CD4-positive, alpha-beta T cell treated with Interleukin-6 for 4 hours (primary cell): Measurements from ENCODE around the gene RTKN.
A peak's percentile ranks its signal among the peaks of the same experiment; 100 is the strongest.
"Not testable (repeated sequence)": the region's sequence is repeated elsewhere in the genome, so short reads cannot be mapped to it uniquely, and the experiment has no call there.

Experiments
- DNase-seq: peaks from one replicate; pipeline ENCODE4 v3.0.0-alpha.2; 2020; ENCODE audit warnings: mixed read lengths

The RTKN gene

GRCh38 chr2:74460187-74460586 lies 18.4 kb upstream of the RTKN start:
- not testable (repeated sequence) for DNase-seq

GRCh38 chr2:74459503-74460118 lies 17.9 kb upstream of the RTKN start:
- DNase-seq: not testable (repeated sequence)

GRCh38 chr2:74458938-74459363 lies 17.2 kb upstream of the RTKN start:
- DNase-seq: no peak

GRCh38 chr2:74458132-74458937 lies 16.6 kb upstream of the RTKN start, which contains the start of gene WBP1:
WBP1 (plus strand) TSS chr2:74458438; CDS start chr2:74458603, 165 bp downstream.
- DNase-seq: peak; percentile 99

DNA sequence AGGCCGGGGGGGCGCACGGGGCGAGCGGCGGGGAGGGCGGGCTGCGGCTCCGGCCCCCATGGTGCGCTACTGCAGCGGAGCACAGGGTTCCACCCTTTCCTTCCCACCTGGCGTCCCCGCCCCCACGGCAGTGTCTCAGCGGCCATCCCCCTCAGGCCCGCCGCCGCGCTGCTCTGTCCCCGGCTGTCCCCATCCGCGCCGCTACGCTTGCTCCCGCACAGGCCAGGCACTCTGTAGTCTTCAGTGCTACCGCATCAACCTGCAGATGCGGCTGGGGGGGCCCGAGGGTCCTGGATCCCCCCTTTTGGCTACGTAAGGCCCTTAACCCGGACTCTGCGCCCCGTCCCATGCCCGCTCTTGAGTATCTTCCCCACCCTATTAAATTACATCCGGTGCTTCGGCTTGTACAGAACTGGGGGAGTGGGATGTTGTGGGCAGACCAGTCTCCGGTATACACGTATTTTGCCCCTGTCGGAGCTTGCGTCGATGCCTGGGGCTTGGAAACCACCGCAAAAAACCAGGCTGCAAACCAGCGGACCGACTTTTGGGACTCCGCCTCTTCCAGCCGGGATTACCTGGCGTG lies 15.9 kb upstream of the RTKN start:
- DNase-seq: peak; percentile 87

GRCh38 chr2:74457129-74457548 lies 15.4 kb upstream of the RTKN start:
- no peak for DNase-seq

- DNase-seq: peak; percentile 97
These were observed 13.1 kb upstream of the RTKN start, which contains the start of gene INO80B for GRCh38 chr2:74454654-74455511. INO80B (plus strand) TSS chr2:74455087; CDS start chr2:74455117, 30 bp downstream.

GRCh38 chr2:74450570-74451190 lies 8.9 kb upstream of the RTKN start:
- DNase-seq: no peak

DNA sequence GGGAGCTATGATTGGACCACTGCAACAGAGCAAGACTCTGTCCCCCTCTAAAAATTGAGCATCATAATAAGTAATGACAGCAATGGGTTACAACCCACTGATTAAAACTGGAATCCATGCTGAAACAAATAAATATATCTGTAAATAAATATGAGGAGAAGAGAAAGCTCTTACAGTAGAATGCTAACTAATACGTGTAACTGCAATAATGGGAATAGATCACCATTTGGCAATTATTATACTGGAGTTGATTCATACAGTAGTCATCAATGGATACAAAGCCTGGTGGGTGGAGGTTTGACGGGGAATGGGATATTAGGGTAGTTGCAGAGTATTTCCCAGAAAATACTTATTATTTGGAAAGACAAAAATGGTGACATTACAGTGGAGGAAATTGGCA lies 7.0 kb upstream of the RTKN start:
- DNase-seq: no peak

- DNase-seq: no peak
These were observed 5.7 kb upstream of the RTKN start for GRCh38 chr2:74447230-74447999.

GRCh38 chr2:74444498-74445318 lies 3.0 kb upstream of the RTKN start:
- no peak for DNase-seq

GRCh38 chr2:74442483-74443297 lies 953 bp upstream of the RTKN start:
- DNase-seq: not testable (repeated sequence)

DNA sequence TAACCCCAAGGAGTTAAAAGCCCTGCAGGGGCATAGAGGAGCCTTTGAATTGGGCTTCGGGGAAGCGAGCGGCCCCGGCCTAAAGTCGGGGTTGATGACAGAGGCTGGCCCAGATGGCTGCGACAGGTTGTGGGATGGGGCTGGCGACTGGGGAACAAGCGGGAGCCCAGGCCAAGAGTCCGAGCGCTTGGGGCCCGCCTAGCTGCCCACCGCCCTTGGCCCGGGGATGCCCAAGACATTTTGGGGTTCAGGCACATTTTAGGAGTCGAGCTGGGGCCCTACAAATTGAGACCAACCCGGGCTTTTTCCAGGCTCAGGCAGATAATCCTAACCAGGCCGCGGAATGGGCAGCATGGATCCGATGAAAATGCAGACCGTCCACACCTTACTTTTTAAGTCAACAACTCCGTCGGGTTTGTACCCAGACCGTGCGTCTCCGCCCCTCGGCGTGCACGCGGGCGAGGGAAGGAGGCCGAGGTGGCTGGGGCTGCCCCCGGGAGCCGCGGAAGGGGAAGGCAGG lies 507 bp downstream of the RTKN start:
- DNase-seq: no peak

GRCh38 chr2:74440378-74441169 lies 1.2 kb downstream of the RTKN start:
- peak; percentile 54 for DNase-seq

DNA sequence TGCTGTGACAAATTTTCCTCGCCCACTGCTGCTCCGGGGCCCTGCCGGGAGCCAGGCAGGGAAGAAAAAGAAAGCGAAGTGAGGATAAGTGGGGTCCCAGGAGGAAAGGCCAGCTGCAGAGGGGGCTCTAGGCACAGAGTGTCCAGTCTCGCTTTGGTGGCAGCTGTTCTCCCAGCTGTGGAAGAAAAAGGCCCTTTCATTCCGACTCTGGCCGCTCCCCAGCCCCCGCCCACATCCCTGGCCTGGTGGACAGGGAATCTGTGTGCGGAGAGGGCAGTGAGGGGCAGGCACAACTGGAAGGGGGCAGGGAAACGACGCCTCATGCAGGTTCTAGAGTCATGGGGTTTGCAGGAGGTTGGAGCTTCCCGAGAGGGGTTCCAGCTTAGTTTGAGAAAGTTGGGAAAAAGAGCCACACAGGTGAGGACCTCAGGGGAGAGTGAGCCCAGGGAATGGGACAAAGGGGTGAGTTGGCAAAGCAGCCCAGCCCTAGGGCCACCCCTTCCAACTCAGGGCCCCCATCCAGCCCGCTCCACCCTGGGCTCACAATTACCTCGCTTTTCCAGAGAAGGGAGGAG lies 1.8 kb downstream of the RTKN start:
- no peak for DNase-seq

DNA sequence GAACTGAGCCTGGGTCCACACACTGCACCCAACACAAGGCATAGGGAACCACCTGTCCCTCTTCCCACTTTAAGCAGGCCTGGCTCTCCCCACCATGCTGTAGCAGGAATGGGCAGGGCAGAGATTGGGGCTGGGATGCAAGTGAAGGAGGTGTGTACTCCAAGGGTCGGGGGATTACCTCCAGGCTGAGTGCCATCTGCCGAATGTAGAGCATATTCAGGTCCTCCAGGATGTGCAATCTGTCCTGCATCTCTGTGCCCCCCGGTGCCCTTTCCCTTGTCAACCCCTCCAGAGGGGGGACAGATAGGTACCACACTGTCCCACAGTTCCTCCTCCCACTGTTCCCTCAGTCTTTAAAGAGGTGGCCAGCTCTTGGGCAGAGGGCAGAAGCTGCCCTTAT lies 2.4 kb downstream of the RTKN start:
- no peak for DNase-seq

- no peak for DNase-seq
These were observed 3.5 kb downstream of the RTKN start for GRCh38 chr2:74438248-74438647.
